Lower leg skin (tissue), 4 donors: ENCODE data around the gene PRMT9. TPM values are rescaled to one million over a fixed set of nuclear protein-coding genes. Genes with fewer than 3 reads are reported as not detected.

ENCODE experiments used
- DNase-seq, 2 donors: peaks; one replicate each; pipeline ENCODE4 v3.0.0-alpha.2; 2019; ENCODE audit warnings: low spot score in 2 of 2
- H3K4me3 ChIP-seq: fragments of 200-600 bp; sonication (generic); 2 replicates; pipeline ENCODE4 v1.5.1; 2017; ENCODE audit warnings: mild to moderate bottlenecking, low read depth; ENCODE audit not compliant: poor library complexity, severe bottlenecking
- CTCF ChIP-seq, 3 donors: fragments of 450-650 bp; IDR thresholded peaks; one replicate each; pipeline ENCODE4 v1.5.1; 2016; ENCODE audit warnings: antibody characterized with exemption in 3 of 3, mild to moderate bottlenecking in 3 of 3, moderate library complexity in 2 of 3
- POLR2A ChIP-seq, 2 donors: fragments of 450-650 bp; IDR thresholded peaks; one replicate each; pipeline ENCODE4 v1.6.1; 2016 to 2017; ENCODE audit warnings: antibody characterized with exemption in 2 of 2, mild to moderate bottlenecking in 1 of 2, moderate library complexity in 1 of 2
- WGBS, 2 donors: methylation state at CpG; one replicate each; pipeline ENCODE4 v1.1.5; 2018; 5-methylcytosine and 5-hydroxymethylcytosine counted together
- intact Hi-C: fragments of 100-400 bp; cut with DNase I; formaldehyde crosslinking; loops from one replicate; pipeline ENCODE4 v1.15.0; 2023; ENCODE audit warnings: low total_unique reads
- total RNA-seq, 4 donors: library from RNA; depleted of rRNA; stranded (reverse); fragments of >200 nt; gene quantifications; one replicate each; pipeline ENCODE4 v1.1.0, GENCODE V29; 2016

The PRMT9 gene
- total RNA-seq, 4 donors from 2014 or later: 7.6 to 10.3 (median 9.1) TPM

GRCh38 chr4:147678106-147678505 lies 5.9 kb downstream of the PRMT9 start:
- DNase-seq: no peak
- TF ChIP-seq CTCF (IDR thresholded peaks at IDR 0.05): no peak
- no peak for TF ChIP-seq POLR2A (IDR thresholded peaks at IDR 0.05)
- intact Hi-C loops: no loop called here
- H3K4me3 ChIP-seq: no peak overlapping the region
- 72 to 74% methylated on average over 5 of the region's 5 CpGs for WGBS, 2 donors

- TF ChIP-seq CTCF (IDR thresholded peaks at IDR 0.05) (no peak), POLR2A (IDR thresholded peaks at IDR 0.05) (no peak)
- whole genome bisulfite sequencing, 2 donors: 87 to 93% methylated on average over 1 of the region's 1 CpG
- intact Hi-C loops: no loop called here
- no peak for DNase-seq
- no peak overlapping the region for H3K4me3 ChIP-seq
Observed at GRCh38 chr4:147674496-147674895, 9.5 kb downstream of the PRMT9 start.

GRCh38 chr4:147674073-147674472 lies 9.9 kb downstream of the PRMT9 start:
- WGBS, 2 donors: 87 to 92% methylated on average over 4 of the region's 4 CpGs
- intact Hi-C loops: no loop called here
- no peak for DNase-seq
- no peak for TF ChIP-seq CTCF (IDR thresholded peaks at IDR 0.05)
- no peak for TF ChIP-seq POLR2A (IDR thresholded peaks at IDR 0.05)
- no peak overlapping the region for H3K4me3 ChIP-seq

GRCh38 chr4:147658501-147658900 lies 25.5 kb downstream of the PRMT9 start:
- no peak overlapping the region for H3K4me3 ChIP-seq
- TF ChIP-seq POLR2A (IDR thresholded peaks at IDR 0.05) (no peak), CTCF (IDR thresholded peaks at IDR 0.05) (no peak)
- intact Hi-C loops: no loop called here
- no peak for DNase-seq
- WGBS, 2 donors: 70 to 75% methylated on average over 4 of the region's 4 CpGs

GRCh38 chr4:147655639-147656038 lies 28.3 kb downstream of the PRMT9 start:
- WGBS, 2 donors: 92 to 97% methylated on average over 2 of the region's 2 CpGs

More at GRCh38 chr4:147655639-147656038, 28.3 kb downstream of the PRMT9 start:
- no peak for TF ChIP-seq POLR2A (IDR thresholded peaks at IDR 0.05)
- TF ChIP-seq CTCF (IDR thresholded peaks at IDR 0.05): no peak
- intact Hi-C loops: no loop called here
- DNase-seq: no peak
- H3K4me3 ChIP-seq: no peak overlapping the region
